Immature natural killer cell (primary cell): ENCODE results near the gene TRIM24. TPM values are rescaled to one million over a fixed set of nuclear protein-coding genes. Genes with fewer than 3 reads are reported as not detected.
"Not testable (repeated sequence)": the region's sequence is repeated elsewhere in the genome, so short reads cannot be mapped to it uniquely, and the experiment has no call there.

Source experiments
- DNase-seq, 3 donors: peaks; one replicate each; pipeline ENCODE4 v3.0.0; 2022; ENCODE audit warnings: mixed read lengths in 1 of 3
- H3K27ac Mint-ChIP-seq, 6 donors: one replicate each; pipeline ENCODE4 v1.8.0; 2020; ENCODE audit warnings: mixed read lengths in 6 of 6, mild to moderate bottlenecking in 5 of 6, inconsistent platforms in 4 of 6, moderate library complexity in 3 of 6
- H3K27me3 Mint-ChIP-seq, 3 donors: one replicate each; pipeline ENCODE4 v1.8.0; 2020 to 2021; ENCODE audit warnings: low read depth in 3 of 3, mild to moderate bottlenecking in 3 of 3, mixed read lengths in 3 of 3, moderate library complexity in 3 of 3, inconsistent platforms in 1 of 3
- H3K36me3 Mint-ChIP-seq, 3 donors: one replicate each; pipeline ENCODE4 v1.8.0; 2020; ENCODE audit warnings: mixed read lengths in 3 of 3, inconsistent platforms in 2 of 3, mild to moderate bottlenecking in 2 of 3
- H3K4me1 Mint-ChIP-seq, 2 donors: one replicate each; pipeline ENCODE4 v1.8.0; 2020; ENCODE audit warnings: inconsistent platforms in 2 of 2, mild to moderate bottlenecking in 2 of 2, mixed read lengths in 2 of 2, moderate library complexity in 1 of 2
- H3K4me3 Mint-ChIP-seq, 5 donors: one replicate each; pipeline ENCODE4 v1.8.0; 2020; ENCODE audit warnings: mild to moderate bottlenecking in 5 of 5, mixed read lengths in 5 of 5, inconsistent platforms in 3 of 5, moderate library complexity in 3 of 5
- H3K9me3 Mint-ChIP-seq, 6 donors: one replicate each; pipeline ENCODE4 v1.8.0; 2020; ENCODE audit warnings: mild to moderate bottlenecking in 6 of 6, mixed read lengths in 6 of 6, inconsistent platforms in 4 of 6, moderate library complexity in 3 of 6
- polyA plus RNA-seq, 3 donors: library from polyadenylated mRNA; unstranded; fragments of 300-500 nt; fragmentation: Illumina TruSeq; gene quantifications; one replicate each; pipeline ENCODE4 v1.2.3, GENCODE V29; 2021

TRIM24 gene
- polyA plus RNA-seq, 3 donors from 2014 or later: 4.2 to 11.4 (median 4.8) TPM

GRCh38 chr7:138440460-138440859, 19.6 kb upstream of the TRIM24 start:
- H3K36me3 Mint-ChIP-seq: no peaks in the 10 kb centered on the region
- no peaks in the 10 kb centered on the region for H3K9me3 Mint-ChIP-seq
- no peak for DNase-seq
- H3K4me1 Mint-ChIP-seq: no peaks in the 10 kb centered on the region
- peaks cover 2 to 9% (median 5%) of the 10 kb centered on the region in 3 donors for H3K27me3 Mint-ChIP-seq
- no peak overlapping the region for H3K27ac Mint-ChIP-seq
- no peak overlapping the region for H3K4me3 Mint-ChIP-seq

GRCh38 chr7:138442822-138443221, 17.2 kb upstream of the TRIM24 start:
- Mint-ChIP-seq H3K27ac (no peak overlapping the region), H3K36me3 (no peaks in the 10 kb centered on the region), H3K9me3 (no peaks in the 10 kb centered on the region), H3K4me3 (no peak overlapping the region), H3K4me1 (no peaks in the 10 kb centered on the region), H3K27me3 (peaks cover 2 to 7% (median 4%) of the 10 kb centered on the region in 3 donors)
- DNase-seq: no peak

GRCh38 chr7:138449580-138449979, 10.5 kb upstream of the TRIM24 start:
- Mint-ChIP-seq H3K27ac (no peak overlapping the region), H3K27me3 (peaks cover 0 to 8% (median 1%) of the 10 kb centered on the region in 3 donors), H3K4me3 (no peak overlapping the region), H3K36me3 (no peaks in the 10 kb centered on the region), H3K9me3 (no peaks in the 10 kb centered on the region), H3K4me1 (no peaks in the 10 kb centered on the region)
- DNase-seq: peak; percentile 19 to 31 (median 22)

- DNase-seq: no peak
- Mint-ChIP-seq H3K4me1 (peaks cover 6 to 13% of the 10 kb centered on the region in 2 donors), H3K27ac (no peak overlapping the region), H3K27me3 (peaks cover 4 to 9% (median 5%) of the 10 kb centered on the region in 3 donors), H3K9me3 (no peaks in the 10 kb centered on the region), H3K36me3 (no peaks in the 10 kb centered on the region), H3K4me3 (no peak overlapping the region)
Measured at GRCh38 chr7:138455609-138456008, 4.5 kb upstream of the TRIM24 start.

GRCh38 chr7:138456220-138456619, 3.8 kb upstream of the TRIM24 start:
- no peaks in the 10 kb centered on the region for H3K9me3 Mint-ChIP-seq
- H3K36me3 Mint-ChIP-seq: no peaks in the 10 kb centered on the region
- H3K27ac Mint-ChIP-seq: no peak overlapping the region
- no peak for DNase-seq
- peaks cover 4 to 11% (median 9%) of the 10 kb centered on the region in 3 donors for H3K27me3 Mint-ChIP-seq
- H3K4me1 Mint-ChIP-seq: peaks cover 9 to 17% of the 10 kb centered on the region in 2 donors
- no peak overlapping the region for H3K4me3 Mint-ChIP-seq

GRCh38 chr7:138458576-138459412, 1.3 kb upstream of the TRIM24 start:
- Mint-ChIP-seq H3K4me1 (peaks cover 25 to 40% of the 10 kb centered on the region in 2 donors), H3K27ac (peak overlapping the region in 1 of 6 donors; percentile 57), H3K27me3 (peaks cover 4 to 11% (median 9%) of the 10 kb centered on the region in 3 donors), H3K36me3 (no peaks in the 10 kb centered on the region), H3K4me3 (peak overlapping the region in 4 of 5 donors; percentile 3 to 54 (median 14)), H3K9me3 (no peaks in the 10 kb centered on the region)
- no peak for DNase-seq

- Mint-ChIP-seq H3K4me3 (peak overlapping the region; percentile 79 to 91 (median 82)), H3K27ac (peak overlapping the region; percentile 39 to 91 (median 73)), H3K36me3 (no peaks in the 10 kb centered on the region), H3K27me3 (peaks cover 4 to 11% (median 8%) of the 10 kb centered on the region in 3 donors), H3K4me1 (peaks cover 25 to 42% of the 10 kb centered on the region in 2 donors), H3K9me3 (no peaks in the 10 kb centered on the region)
- DNase-seq: peak; percentile 98 to 99 (median 98)
Measured at GRCh38 chr7:138459413-138460175, 465 bp upstream of the TRIM24 start.

- peak overlapping the region; percentile 81 to 94 (median 88) for H3K27ac Mint-ChIP-seq
- no peaks in the 10 kb centered on the region for H3K36me3 Mint-ChIP-seq
- H3K27me3 Mint-ChIP-seq: peaks cover 4 to 11% (median 8%) of the 10 kb centered on the region in 3 donors
- DNase-seq: peak; percentile 64 to 68 (median 65)
- peak overlapping the region; percentile 86 to 96 (median 90) for H3K4me3 Mint-ChIP-seq
- H3K4me1 Mint-ChIP-seq: peaks cover 30 to 53% of the 10 kb centered on the region in 2 donors
- H3K9me3 Mint-ChIP-seq: no peaks in the 10 kb centered on the region
Measured at GRCh38 chr7:138460649-138461607, 869 bp downstream of the TRIM24 start.

GRCh38 chr7:138463291-138463618, 3.2 kb downstream of the TRIM24 start:
- Mint-ChIP-seq H3K4me1 (peaks cover 40 to 76% of the 10 kb centered on the region in 2 donors), H3K27ac (peak overlapping the region in 2 of 6 donors; percentile 45 to 47), H3K4me3 (peak overlapping the region in 3 of 5 donors; percentile 9 to 52 (median 47)), H3K27me3 (peaks cover 4 to 11% (median 8%) of the 10 kb centered on the region in 3 donors)
- H3K9me3 Mint-ChIP-seq, H3K36me3 Mint-ChIP-seq, DNase-seq: not testable (repeated sequence)

- no peak overlapping the region for H3K4me3 Mint-ChIP-seq
- H3K27me3 Mint-ChIP-seq: peaks cover 0 to 6% (median 5%) of the 10 kb centered on the region in 3 donors
- no peak overlapping the region for H3K27ac Mint-ChIP-seq
- no peaks in the 10 kb centered on the region for H3K9me3 Mint-ChIP-seq
- peaks cover 46 to 77% of the 10 kb centered on the region in 2 donors for H3K4me1 Mint-ChIP-seq
- no peak for DNase-seq
- no peaks in the 10 kb centered on the region for H3K36me3 Mint-ChIP-seq
Measured at GRCh38 chr7:138465046-138465445, 5.0 kb downstream of the TRIM24 start.

- H3K9me3 Mint-ChIP-seq, H3K36me3 Mint-ChIP-seq, H3K27me3 Mint-ChIP-seq, DNase-seq: not testable (repeated sequence)
- Mint-ChIP-seq H3K27ac (peak overlapping the region in 1 of 6 donors; percentile 46), H3K4me3 (peak overlapping the region in 1 of 5 donors; percentile 13), H3K4me1 (peaks cover 45 to 81% of the 10 kb centered on the region in 2 donors)
Measured at GRCh38 chr7:138466069-138466756, 6.2 kb downstream of the TRIM24 start.

- Mint-ChIP-seq H3K36me3 (no peaks in the 10 kb centered on the region), H3K4me3 (no peak overlapping the region), H3K9me3 (no peaks in the 10 kb centered on the region), H3K4me1 (peaks cover 37 to 73% of the 10 kb centered on the region in 2 donors), H3K27me3 (no peaks in the 10 kb centered on the region), H3K27ac (no peak overlapping the region)
- DNase-seq: no peak
Measured at GRCh38 chr7:138468244-138469123, 8.4 kb downstream of the TRIM24 start.
